ENCODE results near the gene PUS1. TPM values are rescaled to one million over a fixed set of nuclear protein-coding genes. Genes with fewer than 3 reads are reported as not detected.

The PUS1 gene
- total and polyA plus RNA-seq, 8 donors, result 7.6 to 35.4 (median 14.7) TPM

GRCh38 chr12:131934535-131934934 is 5.5 kb downstream of the PUS1 start:
- Histone ChIP-seq H3K27ac (no peak overlapping the region), H3K4me1 (peaks cover 0 to 3% (median 0%) of the 10 kb centered on the region in 3 donors), H3K9me3 (no peaks in the 10 kb centered on the region), H3K27me3 (no peaks in the 10 kb centered on the region), H3K36me3 (peaks cover 3 to 20% (median 13%) of the 10 kb centered on the region in 3 donors), H3K4me3 (no peak overlapping the region)
- 90 to 91% methylated on average over 11 of the region's 11 CpGs for WGBS, 2 donors
- TF ChIP-seq CTCF (IDR thresholded peaks at IDR 0.05), result no peak
- intact Hi-C loops (cut with DNase I), result no loop called here
- no peak for DNase-seq
- FAIRE-seq, result no peak
- no peak for ATAC-seq

- ATAC-seq (no peak), FAIRE-seq (no peak), DNase-seq (peak in 1 of 6 donors; percentile 2)
- WGBS, 2 donors, result 78 to 94% methylated on average over 7 of the region's 7 CpGs
- H3K36me3 ChIP-seq, result peaks cover 0 to 17% (median 10%) of the 10 kb centered on the region in 3 donors
- H3K27ac ChIP-seq, result no peak overlapping the region
- H3K27me3 ChIP-seq, result no peaks in the 10 kb centered on the region
- no peak overlapping the region for H3K4me3 ChIP-seq
- no peaks in the 10 kb centered on the region for H3K9me3 ChIP-seq
- intact Hi-C loops (cut with DNase I), result no loop called here
- TF ChIP-seq CTCF (IDR thresholded peaks at IDR 0.05), result no peak
- H3K4me1 ChIP-seq, result no peaks in the 10 kb centered on the region
Observed at GRCh38 chr12:131938082-131938481, 9.0 kb downstream of the PUS1 start.

- Histone ChIP-seq H3K9me3 (no peaks in the 10 kb centered on the region), H3K27ac (no peak overlapping the region), H3K4me3 (no peak overlapping the region), H3K4me1 (no peaks in the 10 kb centered on the region), H3K27me3 (no peaks in the 10 kb centered on the region), H3K36me3 (peaks cover 0 to 8% (median 8%) of the 10 kb centered on the region in 3 donors)
- no peak for ATAC-seq
- WGBS, 2 donors, result 91 to 93% methylated on average over 16 of the region's 16 CpGs
- intact Hi-C loops (cut with DNase I), result no loop called here
- peak in 1 of 6 donors; percentile 33 for DNase-seq
- no peak for FAIRE-seq
- TF ChIP-seq CTCF (IDR thresholded peaks at IDR 0.05), result no peak
Observed at GRCh38 chr12:131939007-131939406, 9.9 kb downstream of the PUS1 start.

- peaks cover 0 to 8% (median 7%) of the 10 kb centered on the region in 3 donors for H3K36me3 ChIP-seq
- no peaks in the 10 kb centered on the region for H3K27me3 ChIP-seq
- no peak for ATAC-seq
- intact Hi-C loops (cut with DNase I), result no loop called here
- no peak overlapping the region for H3K27ac ChIP-seq
- WGBS, 2 donors, result 69 to 79% methylated on average over 8 of the region's 8 CpGs
- no peaks in the 10 kb centered on the region for H3K4me1 ChIP-seq
- FAIRE-seq, result no peak
- DNase-seq, result peak in 1 of 6 donors; percentile 19
- no peak overlapping the region for H3K4me3 ChIP-seq
- TF ChIP-seq CTCF (IDR thresholded peaks at IDR 0.05), result no peak
- no peaks in the 10 kb centered on the region for H3K9me3 ChIP-seq
Observed at GRCh38 chr12:131940141-131940547, 11.1 kb downstream of the PUS1 start.

GRCh38 chr12:131941116-131941986 is 12.3 kb downstream of the PUS1 start:
- FAIRE-seq, result no peak
- intact Hi-C loops (cut with DNase I), result no loop called here
- no peak for ATAC-seq

More at GRCh38 chr12:131941116-131941986, 12.3 kb downstream of the PUS1 start:
- no peak overlapping the region for H3K27ac ChIP-seq
- peak in 1 of 6 donors; percentile 43 for DNase-seq
- no peak for TF ChIP-seq CTCF (IDR thresholded peaks at IDR 0.05)
- 95 to 96% methylated on average over 45 to 46 of the region's 46 CpGs for WGBS, 2 donors
- H3K4me3 ChIP-seq, result no peak overlapping the region
- H3K9me3 ChIP-seq, result no peaks in the 10 kb centered on the region
- H3K36me3 ChIP-seq, result peaks cover 0 to 8% (median 7%) of the 10 kb centered on the region in 3 donors
- H3K4me1 ChIP-seq, result no peaks in the 10 kb centered on the region
- H3K27me3 ChIP-seq, result no peaks in the 10 kb centered on the region
